H9 (cell line): ENCODE data around the gene DUOX2. TPM values are rescaled to one million over a fixed set of nuclear protein-coding genes. Genes with fewer than 3 reads are reported as not detected.
A peak's percentile ranks its signal among the peaks of the same experiment; 100 is the strongest.

Experiments
- DNase-seq: peaks from one replicate; pipeline ENCODE4 v3.0.0-alpha.2; 2017
- H2AFZ ChIP-seq: one replicate; pipeline ENCODE4 v1.6.1; 2013; ENCODE audit warnings: mild to moderate bottlenecking, low read length, control low read depth, moderate library complexity
- H2AK5ac ChIP-seq: 2 replicates; pipeline ENCODE4 v1.6.1; 2013; ENCODE audit warnings: low read length, control low read depth, mixed read lengths; ENCODE audit not compliant: insufficient read length
- H2BK120ac ChIP-seq: one replicate; pipeline ENCODE4 v1.6.1; 2013; ENCODE audit warnings: low read depth, mild to moderate bottlenecking, low read length, control low read depth, inconsistent platforms; ENCODE audit not compliant: poor library complexity, severe bottlenecking
- H2BK12ac ChIP-seq: 2 replicates; pipeline ENCODE4 v1.6.1; 2013; ENCODE audit warnings: low read length, control low read depth, mixed read lengths, low read depth; ENCODE audit not compliant: insufficient read length
- H2BK15ac ChIP-seq: 2 replicates; pipeline ENCODE4 v1.6.1; 2013; ENCODE audit warnings: low read depth, low read length, control low read depth
- H2BK20ac ChIP-seq: one replicate; pipeline ENCODE4 v1.6.1; 2013; ENCODE audit warnings: low read depth, mild to moderate bottlenecking, low read length, control low read depth, inconsistent platforms; ENCODE audit not compliant: poor library complexity, severe bottlenecking
- H2BK5ac ChIP-seq: 2 replicates; pipeline ENCODE4 v1.6.1; 2013; ENCODE audit warnings: low read length, control low read depth, mixed read lengths; ENCODE audit not compliant: insufficient read length
- H3K14ac ChIP-seq: 2 replicates; pipeline ENCODE4 v1.6.1; 2013; ENCODE audit warnings: low read length, control low read depth; ENCODE audit not compliant: insufficient read depth
- H3K18ac ChIP-seq: 2 replicates; pipeline ENCODE4 v1.6.1; 2013; ENCODE audit warnings: low read depth, mild to moderate bottlenecking, mixed read lengths, low read length, control low read depth; ENCODE audit not compliant: insufficient read length
- H3K23ac ChIP-seq: 2 replicates; pipeline ENCODE4 v1.6.1; 2013; ENCODE audit warnings: low read length, control low read depth, mixed read lengths, low read depth; ENCODE audit not compliant: insufficient read length
- H3K23me2 ChIP-seq: 2 replicates; pipeline ENCODE4 v1.6.1; 2013; ENCODE audit warnings: low read depth, mild to moderate bottlenecking, mixed read lengths, low read length, control low read depth; ENCODE audit not compliant: insufficient read length, poor library complexity, severe bottlenecking
- H3K27ac ChIP-seq: 2 replicates; pipeline ENCODE4 v1.5.1; 2013; ENCODE audit warnings: low read length, control low read depth, mixed read lengths, low read depth; ENCODE audit not compliant: insufficient read length
- H3K27me3 ChIP-seq: 2 replicates; pipeline ENCODE4 v1.6.1; 2013; ENCODE audit warnings: low read length, control low read depth, inconsistent platforms; ENCODE audit not compliant: insufficient read depth
- H3K4ac ChIP-seq: 2 replicates; pipeline ENCODE4 v1.6.1; 2013; ENCODE audit warnings: low read depth, mild to moderate bottlenecking, control low read depth, inconsistent platforms, low read length, moderate library complexity
- H3K4me1 ChIP-seq: 2 replicates; pipeline ENCODE4 v1.6.1; 2013; ENCODE audit warnings: low read length, control low read depth, inconsistent platforms; ENCODE audit not compliant: insufficient read depth
- H3K4me2 ChIP-seq: 2 replicates; pipeline ENCODE4 v1.6.1; 2013; ENCODE audit warnings: low read length, control low read depth, mixed read lengths; ENCODE audit not compliant: insufficient read length, insufficient read depth
- H3K56ac ChIP-seq: 2 replicates; pipeline ENCODE4 v1.6.1; 2013; ENCODE audit warnings: low read depth, mild to moderate bottlenecking, mixed read lengths, low read length, control low read depth; ENCODE audit not compliant: insufficient read length
- H3K79me1 ChIP-seq: 2 replicates; pipeline ENCODE4 v1.6.1; 2013; ENCODE audit warnings: low read depth, mild to moderate bottlenecking, moderate library complexity, low read length, control low read depth, inconsistent platforms; ENCODE audit not compliant: insufficient read depth, poor library complexity, severe bottlenecking
- H3K79me2 ChIP-seq: 2 replicates; pipeline ENCODE4 v1.6.1; 2013; ENCODE audit warnings: low read length, control low read depth, inconsistent platforms; ENCODE audit not compliant: insufficient read depth
- H3K9ac ChIP-seq: 2 replicates; pipeline ENCODE4 v1.6.1; 2013; ENCODE audit warnings: low read length, control low read depth, mixed read lengths; ENCODE audit not compliant: insufficient read length; ENCODE audit errors: extremely low read depth
- H3K9me3 ChIP-seq: one replicate; pipeline ENCODE4 v1.6.1; 2013; ENCODE audit warnings: low read depth, low read length, inconsistent platforms; ENCODE audit not compliant: control insufficient read depth
- H3T11ph ChIP-seq: one replicate; pipeline ENCODE4 v1.6.1; 2013; ENCODE audit warnings: mild to moderate bottlenecking, low read length, control low read depth, inconsistent platforms
- H4K20me1 ChIP-seq: one replicate; pipeline ENCODE4 v1.6.1; 2013; ENCODE audit not compliant: control insufficient read depth, insufficient read length, insufficient read depth
- H4K5ac ChIP-seq: 2 replicates; pipeline ENCODE4 v1.6.1; 2013; ENCODE audit warnings: low read depth, mild to moderate bottlenecking, mixed read lengths, low read length, control low read depth; ENCODE audit not compliant: insufficient read length
- H4K8ac ChIP-seq: replicated peaks from 2 replicates; pipeline ENCODE4 v1.6.1; 2013; ENCODE audit warnings: low read length, control low read depth, mixed read lengths, low read depth; ENCODE audit not compliant: insufficient read length
- H4K91ac ChIP-seq: 2 replicates; pipeline ENCODE4 v1.6.1; 2013; ENCODE audit warnings: low read depth, mild to moderate bottlenecking, moderate library complexity, mixed read lengths, low read length, control low read depth; ENCODE audit not compliant: insufficient read length
- H3K27ac Mint-ChIP-seq, 3 experiments: 2 replicates in 2 of 3; 3 replicates in 1 of 3; pipeline ENCODE4 v1.8.0; 2020 to 2021; ENCODE audit warnings: mixed read lengths in 3 of 3, mild to moderate bottlenecking in 1 of 3, moderate library complexity in 1 of 3
- H3K27me3 Mint-ChIP-seq: 2 replicates; pipeline ENCODE4 v1.8.0; 2021; ENCODE audit warnings: low read depth, mild to moderate bottlenecking, moderate library complexity, mixed read lengths
- H3K36me3 Mint-ChIP-seq, 3 experiments: 2 replicates in 2 of 3; 3 replicates in 1 of 3; pipeline ENCODE4 v1.8.0; 2020 to 2021; ENCODE audit warnings: low read depth in 3 of 3, mixed read lengths in 3 of 3; ENCODE audit not compliant: insufficient read depth in 1 of 3
- H3K4me1 Mint-ChIP-seq, 2 experiments: 2 replicates each; pipeline ENCODE4 v1.8.0; 2020; ENCODE audit warnings: mixed read lengths in 2 of 2
- H3K4me3 Mint-ChIP-seq, 2 experiments: 2 replicates in 1 of 2; 3 replicates in 1 of 2; pipeline ENCODE4 v1.8.0; 2020 to 2021; ENCODE audit warnings: mild to moderate bottlenecking in 2 of 2, mixed read lengths in 2 of 2, moderate library complexity in 1 of 2
- H3K9me3 Mint-ChIP-seq, 2 experiments: 2 replicates in 1 of 2; 3 replicates in 1 of 2; pipeline ENCODE4 v1.8.0; 2020; ENCODE audit warnings: mild to moderate bottlenecking in 2 of 2, mixed read lengths in 2 of 2, moderate library complexity in 1 of 2
- CTCF ChIP-seq: fragments of 200-600 bp; sonication (generic); conservative IDR thresholded peaks from 3 replicates; pipeline ENCODE4 v1.8.0; 2021; ENCODE audit warnings: antibody characterized with exemption, mild to moderate bottlenecking
- WGBS: extraction: QIAGEN DNeasy Blood & Tissue Kit; methylation state at CpG from one replicate; pipeline ENCODE4 v1.1.7; 2013; ENCODE audit warnings: missing lambda C conversion rate, low lambda C conversion rate, mixed read lengths; ENCODE audit not compliant: insufficient read length; ENCODE audit errors: extremely low coverage; 5-methylcytosine and 5-hydroxymethylcytosine counted together
- total RNA-seq: library from RNA; stranded (reverse); gene quantifications from 2 replicates; pipeline ENCODE4 v1.2.1, GENCODE V29; 2021

DUOX2 gene
- total RNA-seq, 1 experiment from 2014 or later = 0.42 TPM

DNA sequence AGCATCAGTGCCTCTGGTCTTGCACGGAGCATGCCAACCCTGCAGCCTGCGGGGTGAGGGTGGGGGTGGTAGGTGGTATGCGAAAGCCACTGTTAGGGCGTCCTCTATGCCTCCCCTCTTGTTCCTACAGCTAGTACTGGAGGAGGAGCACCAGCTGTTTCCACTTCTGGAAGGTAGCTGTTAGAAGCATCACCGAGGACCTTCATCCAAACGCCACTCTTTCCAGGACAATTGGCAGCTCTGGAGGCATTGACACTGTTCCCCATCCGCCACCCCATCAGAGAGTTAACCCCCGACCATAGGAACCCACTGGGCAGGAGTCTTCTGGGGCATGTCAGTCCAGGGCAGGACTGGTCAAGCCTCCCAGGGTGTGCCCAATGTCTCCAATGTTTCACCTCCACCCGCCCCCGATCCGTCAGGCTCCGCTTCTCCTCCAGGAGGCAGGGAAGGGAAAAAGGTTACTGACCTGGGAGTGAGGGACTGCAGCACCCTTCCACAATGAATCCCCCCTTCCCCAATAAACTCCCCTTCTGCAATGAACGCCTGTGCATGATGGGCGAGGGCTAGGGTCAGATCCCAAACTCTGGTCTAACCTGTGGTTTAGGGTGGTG is 487 bp downstream of the DUOX2 start:
- Mint-ChIP-seq H3K27ac (no peak overlapping the region), H3K27me3 (peaks cover 91% of the 10 kb centered on the region), H3K36me3 (no peaks in the 10 kb centered on the region; a peak in 2 of 7 replicates), H3K4me1 (peaks cover 20 to 38% of the 10 kb centered on the region in 2 experiments), H3K4me3 (peak overlapping the region; percentile 57 to 73), H3K9me3 (peaks cover 6 to 13% of the 10 kb centered on the region in 2 experiments)
- Histone ChIP-seq H2BK20ac (no peak overlapping the region), H4K20me1 (peaks cover 6% of the 10 kb centered on the region), H3K9ac (no peak overlapping the region), H3K18ac (no peak overlapping the region), H3K14ac (no peak overlapping the region), H3K4ac (no peak overlapping the region), H4K5ac (no peak overlapping the region), H2BK5ac (no peak overlapping the region), H2BK120ac (no peak overlapping the region), H4K8ac (no peak overlapping the region), H3T11ph (no peak overlapping the region), H3K79me1 (no peaks in the 10 kb centered on the region), H3K56ac (no peak overlapping the region), H3K23ac (no peak overlapping the region), H3K4me1 (no peaks in the 10 kb centered on the region; the same call in 1 of the 2 replicates), H2AFZ (no peak overlapping the region), H3K9me3 (no peaks in the 10 kb centered on the region), H3K27ac (no peak overlapping the region), H4K91ac (no peak overlapping the region), H3K4me2 (peak overlapping the region; percentile 54), H3K27me3 (peaks cover 78% of the 10 kb centered on the region), H2AK5ac (no peak overlapping the region), H2BK15ac (no peak overlapping the region), H3K79me2 (no peaks in the 10 kb centered on the region), H3K23me2 (peaks cover 2% of the 10 kb centered on the region), H2BK12ac (no peak overlapping the region)
- no CpG with 5 or more reads among the region's 14 CpGs for WGBS
- TF ChIP-seq CTCF = no peak
- no peak for DNase-seq
